Activated naive CD4-positive, alpha-beta T cell treated with Interleukin-2 at 50 U/mL for 16 hours (primary cell): ENCODE measurements around the gene ARPC2.
"Not testable (repeated sequence)": the region's sequence is repeated elsewhere in the genome, so short reads cannot be mapped to it uniquely, and the experiment has no call there.

Experiments
- DNase-seq: peaks from one replicate; pipeline ENCODE4 v3.0.0-alpha.2; 2020

Gene ARPC2

GRCh38 chr2:218271865-218272530 lies 55.0 kb downstream of the ARPC2 start:
- no peak for DNase-seq

GRCh38 chr2:218272531-218273212 lies 55.7 kb downstream of the ARPC2 start:
- DNase-seq: peak; percentile 82

GRCh38 chr2:218273214-218273907 lies 56.4 kb downstream of the ARPC2 start:
- not testable (repeated sequence) for DNase-seq

- DNase-seq: no peak
These were observed 56.9 kb downstream of the ARPC2 start for GRCh38 chr2:218273908-218274249.

GRCh38 chr2:218274586-218274985 lies 57.6 kb downstream of the ARPC2 start:
- no peak for DNase-seq

- no peak for DNase-seq
These were observed 58.5 kb downstream of the ARPC2 start for GRCh38 chr2:218275371-218276072.

- no peak for DNase-seq
These were observed 60.2 kb downstream of the ARPC2 start for GRCh38 chr2:218276986-218277755.

GRCh38 chr2:218277921-218278320 lies 60.9 kb downstream of the ARPC2 start:
- DNase-seq: no peak

GRCh38 chr2:218278531-218279360 lies 61.8 kb downstream of the ARPC2 start:
- no peak for DNase-seq

GRCh38 chr2:218280260-218280870 lies 63.4 kb downstream of the ARPC2 start:
- DNase-seq: no peak

GRCh38 chr2:218281449-218281848 lies 64.5 kb downstream of the ARPC2 start:
- no peak for DNase-seq

GRCh38 chr2:218282173-218282991 lies 65.4 kb downstream of the ARPC2 start:
- DNase-seq: no peak

- DNase-seq: peak; percentile 74
These were observed 67.3 kb downstream of the ARPC2 start for GRCh38 chr2:218284106-218284811.

- DNase-seq: no peak
These were observed 68.6 kb downstream of the ARPC2 start for GRCh38 chr2:218285604-218286003.

- DNase-seq: peak; percentile 81
These were observed 69.8 kb downstream of the ARPC2 start for GRCh38 chr2:218286570-218287459.

- DNase-seq: no peak
These were observed 72.8 kb downstream of the ARPC2 start for GRCh38 chr2:218289639-218290315.

- DNase-seq: peak; percentile 44
These were observed 73.6 kb downstream of the ARPC2 start for GRCh38 chr2:218290316-218291261.
